GM21723 (cell line): Measurements from ENCODE around the gene MED12L.

ENCODE experiments used
- ATAC-seq: cut with Tn5 transposase; IDR thresholded peaks from one replicate; pipeline ENCODE4 v1.9.1; 2021; ENCODE audit warnings: mild to moderate bottlenecking, moderate library complexity; ENCODE audit not compliant: unreplicated experiment

MED12L gene

DNA sequence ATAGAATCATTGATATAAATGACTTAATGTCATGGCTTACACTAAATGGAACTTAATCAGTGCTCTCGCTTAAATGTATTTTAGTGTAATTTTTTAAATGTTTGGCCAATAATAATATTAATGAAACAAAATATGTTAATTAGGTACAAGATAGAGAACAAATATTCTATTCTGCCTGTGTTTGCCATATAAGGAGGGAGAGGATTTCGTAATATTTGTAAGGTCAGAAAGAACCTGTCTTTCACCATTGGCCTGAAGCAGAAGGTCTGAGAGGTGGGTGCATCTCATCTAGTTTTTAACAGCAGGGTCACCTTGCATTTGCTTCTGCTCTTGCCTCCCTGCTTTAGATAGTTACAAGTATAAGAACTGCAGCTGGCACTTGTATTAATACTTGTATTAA, 228.7 kb downstream of the MED12L start:
- ATAC-seq = no peak

DNA sequence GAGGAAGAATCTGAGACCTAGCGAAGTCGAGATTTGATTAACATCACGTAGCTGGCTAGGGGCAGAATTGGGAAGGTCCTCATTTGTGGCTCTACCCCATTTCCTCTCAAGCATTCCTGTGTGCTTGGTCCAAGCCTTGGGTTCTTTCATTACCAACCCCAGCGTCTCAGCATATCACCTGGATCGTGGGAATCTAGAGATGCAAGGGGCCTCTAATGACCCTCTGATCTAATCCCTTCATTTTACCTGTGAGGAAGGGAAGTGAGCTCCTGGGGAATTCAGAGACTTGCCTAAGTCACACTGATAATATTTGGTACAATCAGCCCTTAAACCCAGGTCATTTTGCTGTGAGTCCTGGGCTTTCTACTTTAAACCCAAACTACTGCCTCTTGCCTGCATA, 229.1 kb downstream of the MED12L start:
- ATAC-seq = no peak

DNA sequence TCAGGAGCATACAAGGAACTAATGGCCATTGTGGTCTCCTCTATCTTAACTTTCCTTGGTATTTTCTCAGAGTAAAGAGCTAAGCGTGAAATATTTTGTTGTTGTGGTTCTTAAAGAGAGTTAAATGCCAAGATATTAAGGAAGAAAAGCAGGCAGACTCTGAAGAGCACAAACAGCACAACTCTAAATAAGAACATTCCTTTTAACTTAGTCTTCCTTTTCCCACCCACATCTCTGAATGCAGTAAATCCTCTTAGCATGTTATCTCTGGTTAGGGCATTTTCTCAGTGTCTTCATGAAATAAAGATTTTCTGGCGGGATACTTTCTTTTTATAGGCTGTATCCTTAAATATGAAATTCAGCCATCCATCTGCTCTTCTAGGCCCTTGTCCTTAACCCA, 229.7 kb downstream of the MED12L start:
- no peak for ATAC-seq

DNA sequence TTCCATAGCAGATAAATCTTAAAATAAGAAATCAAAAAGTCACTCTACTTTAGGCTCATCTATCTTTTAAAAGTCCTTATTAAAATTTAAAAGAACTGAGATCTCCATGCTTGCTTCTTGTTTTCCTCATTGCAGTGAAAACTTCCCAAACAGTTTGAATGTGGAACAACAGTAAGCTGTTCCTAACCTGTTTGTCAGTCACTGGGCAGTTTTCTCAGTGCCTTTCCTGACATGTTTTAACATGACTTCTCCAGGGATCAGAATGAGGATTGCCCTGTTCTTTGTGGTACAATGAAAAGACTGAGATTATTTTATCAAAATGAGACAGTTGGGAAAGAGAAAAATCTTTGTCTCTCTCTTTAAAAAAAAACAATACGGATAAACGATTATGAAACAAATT, 230.4 kb downstream of the MED12L start:
- ATAC-seq = no peak

DNA sequence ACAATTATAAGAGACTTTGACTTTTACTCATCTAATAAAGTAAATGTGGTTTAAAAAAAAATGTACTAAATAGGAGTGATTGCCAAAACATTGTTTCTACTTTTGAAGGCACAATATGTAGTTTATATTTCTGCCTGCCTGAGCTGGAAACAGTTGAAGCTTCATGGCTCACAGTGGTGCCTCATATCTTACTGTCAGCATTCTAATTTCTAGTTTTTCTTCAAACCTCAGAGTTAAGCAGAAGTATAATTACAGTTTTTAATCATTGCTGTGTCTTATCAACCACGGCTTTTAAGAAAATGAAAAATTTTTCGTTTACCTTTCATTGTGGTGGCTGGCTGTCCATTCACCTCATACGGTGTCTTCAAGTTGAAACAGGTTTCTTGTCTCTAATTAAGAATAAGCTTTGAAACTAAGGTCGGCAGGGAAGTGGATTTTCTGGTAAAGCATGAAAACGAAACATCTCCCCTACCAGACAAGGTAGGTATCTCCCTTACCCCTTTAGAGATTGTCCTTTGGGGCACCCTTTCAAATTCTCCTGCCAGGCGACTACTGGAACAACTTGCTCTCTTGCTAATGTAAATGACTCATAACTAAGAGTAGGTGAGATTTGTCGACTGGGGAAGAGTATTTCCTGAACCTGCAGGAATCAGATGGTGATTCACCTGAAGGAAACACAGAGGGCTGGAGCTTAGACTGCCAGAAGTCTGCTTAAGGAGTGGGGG, 231.0 kb downstream of the MED12L start, which contains the start of gene GPR87:
Gene GPR87, minus strand, starts transcription at position 554 of the 725 bp plus-strand sequence. CDS start 16,720 bp downstream, outside the sequence.
- no peak for ATAC-seq

DNA sequence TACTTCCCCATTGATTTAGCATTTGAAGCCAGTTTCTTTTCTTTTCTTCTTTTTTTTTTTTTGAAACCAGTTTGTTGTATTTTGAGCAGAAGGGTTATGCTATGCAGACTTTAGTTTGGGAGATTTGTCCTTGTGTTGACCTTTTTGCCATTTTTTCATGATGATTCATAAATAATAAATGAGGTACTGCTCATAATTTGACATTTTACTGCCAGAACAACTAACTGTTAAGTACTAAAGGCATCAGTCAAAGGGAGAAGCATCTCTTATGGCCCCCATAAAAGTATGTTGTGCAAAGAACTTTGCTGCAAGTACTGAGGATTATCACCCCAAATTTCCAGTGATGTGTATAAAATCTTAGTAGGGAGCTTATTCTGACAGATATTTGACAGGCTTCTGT, 232.8 kb downstream of the MED12L start:
- no peak for ATAC-seq

DNA sequence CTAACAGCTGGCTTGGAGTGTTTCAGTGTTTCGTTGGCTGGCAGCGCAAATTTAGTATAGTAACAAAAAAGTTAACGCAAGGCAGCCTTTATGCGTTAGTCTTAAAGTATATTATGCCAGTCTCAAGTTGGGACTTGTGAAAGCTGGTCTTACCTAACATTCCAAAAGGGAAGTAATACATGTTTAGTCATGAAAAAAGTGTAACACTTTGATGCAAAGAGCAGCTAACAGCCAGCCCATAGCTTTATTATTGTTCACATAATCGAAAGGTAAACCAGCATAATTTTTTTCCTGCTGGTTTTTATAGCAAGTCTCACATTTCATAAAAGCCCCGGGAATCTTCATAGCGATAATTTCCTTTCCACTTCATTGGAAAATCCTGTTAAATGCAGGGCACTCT, 233.5 kb downstream of the MED12L start:
- no peak for ATAC-seq

DNA sequence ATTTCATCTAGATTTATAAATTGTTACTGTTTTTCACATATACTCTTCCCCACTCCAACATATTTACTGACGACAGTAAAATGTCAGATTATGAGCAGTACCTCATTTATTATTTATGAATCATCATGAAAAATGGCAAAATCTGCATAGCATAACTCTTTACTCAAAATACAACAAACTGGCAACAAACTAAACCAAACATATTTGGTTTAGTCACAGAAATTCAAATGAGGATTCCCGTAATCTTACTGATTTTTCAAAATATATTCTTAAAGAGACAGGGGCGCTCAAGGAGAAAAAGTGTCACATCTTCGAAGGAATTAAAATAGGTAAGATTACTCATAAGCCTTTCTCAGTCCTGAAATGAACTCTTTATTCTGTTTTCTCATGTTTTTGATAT, 234.2 kb downstream of the MED12L start:
- no peak for ATAC-seq

DNA sequence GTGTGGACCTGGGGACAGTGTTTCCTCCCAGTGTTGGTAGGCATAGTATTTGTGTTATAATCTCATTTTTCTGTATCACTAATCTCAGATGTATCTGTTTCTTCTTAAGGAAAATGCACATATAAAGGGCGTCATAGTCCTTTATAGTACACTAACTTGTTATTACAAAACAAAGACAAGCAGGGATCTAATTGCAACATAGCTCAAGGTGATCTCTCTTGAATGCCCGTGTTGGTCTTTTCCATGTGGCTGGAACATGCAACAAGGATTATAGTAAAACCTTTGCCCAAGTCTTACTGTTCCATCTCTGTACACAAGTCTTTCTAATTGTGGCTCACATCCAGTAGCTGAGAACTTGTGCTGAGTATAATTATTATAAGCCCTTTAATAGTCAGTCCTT, 234.7 kb downstream of the MED12L start:
- no peak for ATAC-seq

DNA sequence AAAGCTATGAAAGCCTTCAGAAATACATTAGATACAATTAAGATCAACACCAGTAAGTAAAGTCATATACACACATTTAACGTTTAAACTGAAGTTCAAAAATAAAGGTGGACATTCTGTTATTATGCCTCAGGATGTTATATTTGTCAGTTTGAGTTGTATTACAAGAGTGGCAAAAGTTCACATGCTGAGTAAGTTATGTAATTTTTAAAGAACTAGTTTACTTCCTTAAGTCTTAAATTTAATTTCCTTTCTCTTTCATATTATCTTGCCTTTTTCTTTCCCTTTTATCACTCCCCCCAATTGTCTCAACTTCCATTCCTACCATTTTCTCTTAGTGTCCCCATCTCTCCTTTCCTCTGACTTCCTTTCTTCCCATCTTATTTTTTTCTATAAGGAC, 236.1 kb downstream of the MED12L start:
- no peak for ATAC-seq

DNA sequence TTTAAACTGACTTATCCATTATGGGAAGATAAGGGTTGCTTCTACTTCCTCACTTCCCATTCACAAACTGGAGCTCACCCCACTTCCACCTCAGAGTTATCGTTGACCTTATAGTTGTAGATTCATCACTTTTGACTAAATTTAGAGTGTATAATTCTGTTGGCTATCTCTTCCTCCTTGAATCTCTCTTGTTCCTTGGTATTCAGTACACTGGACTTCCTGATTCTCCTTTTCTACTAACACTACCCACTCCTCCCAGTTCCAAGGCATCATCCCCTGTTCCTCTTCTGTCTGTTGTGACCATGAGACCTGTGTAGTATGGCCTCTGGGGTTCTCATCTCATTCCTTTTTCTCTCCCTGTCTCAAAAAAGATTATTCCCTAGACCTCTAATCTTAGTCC, 237.0 kb downstream of the MED12L start:
- no peak for ATAC-seq

DNA sequence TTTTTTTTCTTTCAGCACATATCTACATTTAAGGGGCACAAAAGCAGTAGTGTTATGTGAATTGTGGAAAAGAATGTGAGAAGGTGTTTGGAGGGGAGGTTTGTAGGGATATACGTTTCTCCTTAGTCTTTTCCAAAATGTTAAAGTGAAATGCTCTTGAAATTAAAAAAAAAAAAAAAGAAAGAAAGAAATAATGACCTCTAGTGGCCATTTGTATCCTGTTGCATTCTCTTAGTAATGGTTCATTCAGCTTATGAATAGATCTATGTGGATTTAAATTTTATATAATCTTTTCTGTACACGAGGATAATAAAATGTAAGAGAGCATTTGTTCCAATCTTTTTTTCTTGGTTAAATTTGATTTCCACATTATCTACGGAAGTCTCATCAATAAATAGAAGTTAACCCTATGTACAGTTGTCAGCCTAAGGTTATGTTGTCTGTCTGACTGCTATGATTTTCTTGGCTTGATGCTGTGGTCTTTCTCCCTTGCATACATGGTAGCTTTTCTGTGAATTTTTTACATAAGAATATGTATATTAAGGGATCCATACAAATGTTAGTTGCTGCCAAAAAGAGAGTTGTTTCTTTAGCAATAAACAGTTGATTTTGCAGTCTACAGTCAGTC, 242.2 kb downstream of the MED12L start:
- peak; percentile 49 for ATAC-seq

DNA sequence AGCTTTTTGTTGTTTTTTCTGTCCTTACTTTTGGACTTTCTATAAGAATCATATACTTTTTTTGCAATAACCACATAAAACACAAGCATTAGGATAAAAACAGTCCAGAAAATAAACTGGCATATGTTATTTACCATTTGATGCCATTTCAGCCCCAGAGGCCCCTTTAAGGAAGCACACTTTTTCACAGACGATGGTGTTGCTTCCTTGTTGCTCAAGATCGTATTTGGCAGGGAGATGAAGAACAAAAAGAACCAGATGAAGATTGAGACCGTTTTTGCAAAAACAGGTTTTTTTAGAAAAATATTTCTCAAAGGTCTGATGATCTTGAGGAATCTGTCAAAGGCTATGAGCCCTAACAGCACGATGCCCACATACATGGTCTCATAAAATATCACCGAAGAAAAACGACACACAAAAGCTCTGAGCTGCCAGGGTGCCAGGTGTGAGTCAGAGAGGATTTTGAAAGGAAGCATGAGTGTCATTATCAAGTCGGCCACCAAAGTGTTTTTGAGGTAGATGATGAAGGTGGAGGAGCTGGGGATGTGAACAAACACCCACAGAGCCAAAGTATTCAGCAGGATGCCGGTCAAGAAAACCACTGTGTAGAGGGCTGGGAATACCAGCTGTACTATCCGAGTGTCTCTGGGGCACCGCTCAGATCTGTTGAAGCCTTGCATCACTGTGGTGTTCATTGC, 243.0 kb downstream of the MED12L start:
- ATAC-seq = no peak

DNA sequence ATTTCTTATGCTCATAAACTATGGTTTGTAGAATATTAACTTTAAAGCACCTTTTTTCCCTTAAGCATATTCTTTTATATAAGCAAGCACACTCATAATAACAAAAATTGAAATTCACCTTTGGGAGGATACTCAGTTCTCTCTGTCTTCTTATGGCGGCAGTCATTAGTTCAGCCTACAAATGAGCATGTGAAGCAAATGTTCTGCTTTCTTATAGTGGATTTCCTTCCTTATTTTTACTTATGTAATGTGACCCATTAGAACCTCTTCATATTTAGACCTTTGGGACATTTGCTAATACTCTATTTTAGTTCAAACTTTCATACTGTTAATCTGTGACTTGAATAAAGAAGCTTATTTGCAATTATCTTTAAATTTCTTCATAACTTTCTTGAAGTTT, 243.9 kb downstream of the MED12L start, which contains the start of gene P2RY13:
Gene P2RY13, minus strand, starts transcription at position 187 of the 400 bp plus-strand sequence. Its CDS starts 21 bp downstream, at position 166.
- ATAC-seq = no peak

DNA sequence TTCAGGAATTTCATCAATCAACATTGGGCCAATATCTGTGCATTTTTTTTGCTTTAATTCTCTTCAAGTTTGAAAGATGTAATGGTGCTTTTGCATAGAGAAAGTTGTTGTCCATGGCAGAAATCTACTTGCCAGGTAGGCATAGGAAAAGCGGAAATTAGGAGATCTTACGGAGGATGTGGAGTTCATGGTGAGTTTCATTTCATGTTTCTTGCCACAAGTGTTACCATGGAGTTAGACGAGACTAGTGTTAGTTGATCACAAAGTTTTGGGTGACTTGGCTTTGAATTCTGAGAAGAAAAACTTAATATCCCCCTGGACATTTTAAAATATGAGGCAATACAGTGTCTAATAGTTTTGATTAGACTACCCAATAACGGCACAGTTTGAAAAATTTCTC, 244.9 kb downstream of the MED12L start:
- no peak for ATAC-seq

DNA sequence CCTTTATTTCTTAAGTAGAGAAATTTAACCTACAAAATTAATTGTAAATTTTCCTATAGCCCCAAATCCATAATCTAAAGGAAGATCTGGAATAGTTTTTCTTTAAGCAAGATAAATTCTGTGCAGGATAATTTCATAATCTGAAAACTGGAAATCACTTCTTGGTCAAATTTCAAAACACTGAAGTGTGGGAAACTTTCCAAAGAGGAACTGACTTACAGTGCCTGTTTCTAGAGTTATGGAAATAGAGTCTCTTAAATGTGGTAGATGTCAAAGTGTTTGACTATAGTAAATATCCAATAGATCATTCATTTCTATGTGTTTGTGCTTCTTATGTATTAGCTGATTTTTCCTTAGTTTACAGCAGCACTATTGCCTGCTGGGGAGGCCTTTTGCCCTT, 245.4 kb downstream of the MED12L start:
- ATAC-seq = no peak

DNA sequence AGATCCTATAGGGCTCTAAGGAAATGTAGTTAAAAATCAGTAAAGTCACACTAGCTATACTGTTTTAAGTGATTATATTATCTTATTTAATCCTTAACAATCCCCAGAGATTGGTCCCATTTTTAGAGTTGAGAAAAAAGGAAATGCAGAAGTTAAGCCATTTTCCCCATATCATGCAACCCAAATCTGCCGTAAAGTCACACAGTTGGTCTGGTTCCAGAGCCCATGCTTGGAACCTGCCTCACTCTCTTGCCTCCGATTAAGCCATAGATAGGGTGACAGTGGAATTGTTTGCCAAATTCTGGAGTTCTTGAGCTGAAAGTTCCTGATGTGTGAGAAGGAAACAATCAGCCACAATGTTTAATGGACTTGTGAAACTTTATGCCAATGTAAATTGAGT, 246.2 kb downstream of the MED12L start:
- ATAC-seq = no peak

DNA sequence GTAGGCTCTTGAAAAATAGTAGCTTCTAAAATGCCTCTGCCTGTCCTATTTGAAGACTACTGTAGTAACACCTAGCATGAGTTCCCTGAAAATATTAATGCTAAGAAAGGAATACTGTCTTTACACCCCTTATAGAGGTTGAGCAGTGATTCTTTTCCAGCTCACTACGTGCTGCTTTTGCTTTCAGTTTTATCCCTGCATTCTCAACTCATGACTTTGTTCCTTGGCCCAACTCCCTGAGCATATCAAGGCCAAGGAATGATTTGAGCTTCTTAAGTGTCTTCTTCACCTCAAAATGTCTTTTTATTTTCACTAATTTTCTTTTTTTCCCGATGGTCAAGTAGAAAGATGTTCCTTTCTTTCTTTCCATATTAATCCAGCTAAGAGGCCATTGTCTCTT, 260.4 kb downstream of the MED12L start:
- no peak for ATAC-seq

DNA sequence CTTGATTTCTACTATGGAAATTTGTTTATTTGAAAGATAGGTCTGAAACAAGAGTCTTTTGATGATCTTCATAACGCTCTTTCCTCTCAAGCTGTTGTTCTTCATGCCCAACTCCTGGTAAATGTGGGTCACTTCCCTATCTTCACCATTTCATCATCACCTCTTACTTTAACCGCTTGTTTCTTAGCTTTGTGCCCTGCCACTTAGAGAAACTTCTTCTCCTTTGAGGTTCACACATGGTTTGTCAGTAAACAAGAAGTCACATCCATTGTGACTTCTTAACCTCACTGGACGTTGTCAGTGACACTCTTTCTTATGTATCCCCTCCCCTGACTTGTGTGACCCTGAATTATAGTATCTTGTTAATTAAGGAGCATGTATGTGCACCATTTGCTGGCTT, 260.8 kb downstream of the MED12L start:
- no peak for ATAC-seq

DNA sequence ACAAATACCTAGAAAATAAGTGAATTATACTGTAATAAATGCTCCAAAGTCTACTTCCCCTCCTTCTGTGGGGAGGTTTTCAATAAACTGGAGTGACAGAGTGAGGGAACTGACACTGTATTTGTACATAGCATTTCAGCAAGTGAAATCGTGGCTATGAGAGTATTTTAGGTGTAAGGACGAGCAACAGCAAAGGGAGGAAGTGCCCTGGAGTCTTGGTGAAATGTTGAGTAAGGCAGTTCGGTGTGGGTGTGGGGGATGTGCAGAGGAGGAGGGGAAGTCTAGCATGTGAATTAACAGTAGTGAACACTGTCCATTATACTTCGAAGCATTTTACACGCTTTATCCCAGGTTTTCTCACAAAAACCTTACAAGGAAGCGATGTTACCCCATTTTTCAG, 262.0 kb downstream of the MED12L start:
- ATAC-seq = no peak

DNA sequence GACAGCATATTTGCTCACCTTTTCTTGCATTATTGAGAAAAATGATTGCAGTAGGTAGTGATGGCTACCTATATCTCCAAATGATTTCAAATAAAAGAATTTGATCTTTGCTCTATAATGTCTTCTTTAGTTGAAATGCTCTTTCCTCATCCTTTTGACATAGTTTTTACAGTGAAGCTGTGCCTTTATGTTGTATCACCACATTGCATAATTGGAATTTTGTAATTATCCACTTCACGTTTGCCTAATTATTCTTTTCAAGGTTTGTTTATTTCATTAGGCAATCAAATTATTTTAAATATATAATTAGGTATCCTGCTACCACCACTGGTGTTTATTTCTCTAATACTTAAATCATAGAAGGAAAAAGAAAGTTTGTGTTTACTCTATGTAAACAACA, 265.2 kb downstream of the MED12L start:
- no peak for ATAC-seq

DNA sequence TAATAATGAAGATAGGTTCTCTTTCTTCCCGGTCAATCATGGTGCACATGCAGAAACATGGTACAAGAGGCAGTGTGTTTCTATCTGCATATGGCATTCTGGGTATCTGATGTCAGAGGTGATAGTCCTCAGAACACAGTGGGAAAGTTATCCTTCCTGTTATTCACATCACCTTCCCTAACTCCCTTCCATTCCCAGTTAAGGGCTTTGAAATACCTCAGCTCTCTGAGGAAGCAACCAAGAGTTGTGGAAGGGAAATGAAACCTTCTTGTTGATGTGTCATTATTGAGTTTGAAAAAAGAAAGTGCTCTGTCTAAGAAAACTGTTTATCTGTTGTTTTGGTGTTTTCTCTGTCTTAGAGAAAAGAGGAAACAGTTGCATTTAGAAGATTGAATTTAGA, 265.8 kb downstream of the MED12L start:
- ATAC-seq = peak; percentile 91
